GM12891 (cell line): ENCODE measurements around the gene OR8K3.

Experiments used
- DNase-seq: peaks from one replicate; pipeline ENCODE4 v3.0.0; 2011; ENCODE audit warnings: low spot score; ENCODE audit not compliant: insufficient read length
- FAIRE-seq: peaks from 2 replicates; lab custom pipeline; 2011; peaks lifted over from hg19 to GRCh38; lab: Jason Lieb, UNC
- PAX5 ChIP-seq: IDR thresholded peaks from 2 replicates; pipeline ENCODE4 v1.6.1; 2011; ENCODE audit warnings: low read length, moderate library complexity, mild to moderate bottlenecking; ENCODE audit not compliant: insufficient read depth, severe bottlenecking
- POLR2A ChIP-seq: IDR thresholded peaks from 2 replicates; pipeline ENCODE4 v1.6.1; 2011; ENCODE audit warnings: low read depth, low read length, control low read depth
- POLR2AphosphoS5 ChIP-seq: IDR thresholded peaks from 2 replicates; pipeline ENCODE4 v1.6.1; 2011; ENCODE audit warnings: low read depth, low read length, control low read depth
- POU2F2 ChIP-seq: IDR thresholded peaks from 2 replicates; pipeline ENCODE4 v1.6.1; 2011; ENCODE audit warnings: low read depth, mild to moderate bottlenecking, control low read depth, low read length, moderate library complexity
- SPI1 ChIP-seq: IDR thresholded peaks from 2 replicates; pipeline ENCODE4 v1.6.1; 2011; ENCODE audit warnings: low read depth, low read length, control low read depth
- TAF1 ChIP-seq: IDR thresholded peaks from 2 replicates; pipeline ENCODE4 v1.6.1; 2011; ENCODE audit warnings: low read depth, low read length, control low read depth

The OR8K3 gene

GRCh38 chr11:56345739-56346138, 30.8 kb downstream of the OR8K3 start, which contains the start of gene OR8K1:
Gene OR8K1 (plus strand): TSS chr11:56346039. CDS start chr11:56346039, 0 bp downstream.
- DNase-seq (no peak), FAIRE-seq (no peak)
- no peak for TF ChIP-seq TAF1
- no peak for TF ChIP-seq POU2F2
- TF ChIP-seq SPI1: no peak
- no peak for TF ChIP-seq POLR2AphosphoS5
- TF ChIP-seq PAX5: no peak
- no peak for TF ChIP-seq POLR2A

- TF ChIP-seq SPI1: no peak
- no peak for TF ChIP-seq TAF1
- no peak for TF ChIP-seq POLR2AphosphoS5
- FAIRE-seq: no peak
These were observed 39.0 kb downstream of the OR8K3 start, which contains the start of gene OR8J1 for GRCh38 chr11:56353991-56354390. Gene OR8J1 (plus strand): TSS chr11:56354291. CDS start chr11:56360247, 5,956 bp downstream.

More at GRCh38 chr11:56353991-56354390, 39.0 kb downstream of the OR8K3 start, which contains the start of gene OR8J1:
- no peak for DNase-seq
